ENCODE measurements around the gene POLA2. TPM values are rescaled to one million over a fixed set of nuclear protein-coding genes. Genes with fewer than 3 reads are reported as not detected.

The POLA2 gene
- polyA plus RNA-seq, 10 donors = 28.6 to 45.5 (median 34.7) TPM

DNA sequence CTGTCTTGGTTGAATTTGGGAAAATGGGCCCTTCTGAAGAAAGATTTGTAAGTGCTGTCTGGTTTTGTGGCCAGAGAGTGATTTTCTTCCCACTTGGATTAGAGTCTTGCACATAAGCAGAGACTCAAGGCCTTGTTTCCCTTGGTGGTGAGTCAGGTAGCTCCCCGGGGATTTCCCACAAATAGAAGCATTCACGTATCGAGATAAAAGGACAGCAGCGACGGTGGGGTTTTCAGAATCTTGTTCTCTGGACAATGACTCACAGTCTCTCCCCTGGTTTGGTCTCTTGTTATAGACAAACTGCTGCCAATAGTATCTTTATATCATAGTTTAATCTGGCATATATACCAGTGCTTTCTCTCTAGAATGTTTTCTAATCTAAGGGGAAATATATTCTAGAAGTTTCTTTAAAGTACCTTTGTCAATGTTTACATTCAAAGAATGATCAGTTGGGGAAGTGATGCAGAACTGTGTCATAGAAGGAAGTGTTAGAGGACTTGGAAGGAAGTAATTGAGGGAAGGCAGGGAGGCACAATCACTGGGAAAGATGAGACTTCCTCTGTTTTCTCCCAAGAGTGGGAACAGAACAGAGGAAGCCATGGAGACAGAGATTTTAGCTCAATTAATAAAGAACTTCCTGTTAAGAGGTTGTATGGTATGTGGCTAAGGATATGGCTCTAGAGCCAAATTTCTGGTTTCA is 18.1 kb downstream of the POLA2 start:
- peak in 1 of 3 donors; percentile 87 for DNase-seq

DNA sequence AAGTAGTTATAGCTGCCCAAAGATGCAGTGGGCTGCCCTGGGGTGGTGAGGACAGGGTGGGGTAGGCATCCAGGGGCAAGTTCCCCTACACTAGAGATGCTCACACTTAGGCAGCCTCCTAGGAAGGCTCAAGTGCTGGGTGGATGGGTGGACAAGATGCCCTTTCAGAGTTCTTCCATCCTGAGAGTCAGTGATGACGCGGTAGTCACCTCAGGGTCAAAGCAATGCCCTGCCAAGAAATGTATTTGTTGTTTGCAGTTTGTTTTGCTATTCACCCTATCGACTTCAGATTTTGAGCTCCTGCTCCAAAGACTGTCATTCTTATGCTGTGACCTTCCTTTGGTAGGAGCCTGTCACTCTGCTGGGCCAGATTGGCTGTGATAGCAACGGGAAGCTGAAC is 18.9 kb downstream of the POLA2 start:
- DNase-seq = no peak

DNA sequence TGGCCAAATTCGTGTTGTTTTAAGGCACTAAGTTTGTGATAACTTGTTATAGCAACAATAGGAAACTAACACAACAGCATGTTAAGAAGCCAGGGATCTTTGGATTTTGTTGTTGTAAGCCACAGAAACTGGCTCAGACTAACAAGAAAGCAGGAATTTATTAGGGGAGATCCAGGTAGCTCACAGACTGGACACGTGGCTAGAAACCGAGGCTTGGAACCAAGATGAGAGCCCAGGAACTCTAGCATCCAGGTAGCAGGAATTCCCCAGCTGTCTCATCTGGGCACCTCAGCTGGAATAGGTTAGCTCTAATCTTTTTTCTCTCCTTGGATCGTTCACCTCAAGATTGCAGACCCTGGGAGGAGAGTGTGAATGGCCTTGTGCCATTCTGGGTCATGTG is 24.9 kb downstream of the POLA2 start:
- DNase-seq = no peak

DNA sequence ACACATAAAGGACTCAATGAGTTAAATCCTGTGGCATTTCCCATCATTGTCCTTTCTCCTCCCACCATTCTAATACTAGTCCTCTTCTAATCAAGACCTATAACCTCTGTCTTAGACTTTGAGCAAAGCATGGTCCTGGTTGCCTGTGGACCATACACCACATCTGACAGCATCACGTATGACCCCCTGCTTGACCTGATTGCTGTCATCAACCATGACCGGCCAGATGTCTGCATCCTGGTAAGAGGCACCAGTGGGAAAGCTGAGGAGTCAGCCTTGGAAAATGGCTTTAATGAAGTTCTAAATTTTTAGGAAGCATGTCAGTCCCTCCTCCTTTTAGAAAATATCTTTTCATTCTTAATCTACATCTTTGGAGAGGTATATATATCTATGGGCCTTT is 25.8 kb downstream of the POLA2 start:
- DNase-seq = no peak

DNA sequence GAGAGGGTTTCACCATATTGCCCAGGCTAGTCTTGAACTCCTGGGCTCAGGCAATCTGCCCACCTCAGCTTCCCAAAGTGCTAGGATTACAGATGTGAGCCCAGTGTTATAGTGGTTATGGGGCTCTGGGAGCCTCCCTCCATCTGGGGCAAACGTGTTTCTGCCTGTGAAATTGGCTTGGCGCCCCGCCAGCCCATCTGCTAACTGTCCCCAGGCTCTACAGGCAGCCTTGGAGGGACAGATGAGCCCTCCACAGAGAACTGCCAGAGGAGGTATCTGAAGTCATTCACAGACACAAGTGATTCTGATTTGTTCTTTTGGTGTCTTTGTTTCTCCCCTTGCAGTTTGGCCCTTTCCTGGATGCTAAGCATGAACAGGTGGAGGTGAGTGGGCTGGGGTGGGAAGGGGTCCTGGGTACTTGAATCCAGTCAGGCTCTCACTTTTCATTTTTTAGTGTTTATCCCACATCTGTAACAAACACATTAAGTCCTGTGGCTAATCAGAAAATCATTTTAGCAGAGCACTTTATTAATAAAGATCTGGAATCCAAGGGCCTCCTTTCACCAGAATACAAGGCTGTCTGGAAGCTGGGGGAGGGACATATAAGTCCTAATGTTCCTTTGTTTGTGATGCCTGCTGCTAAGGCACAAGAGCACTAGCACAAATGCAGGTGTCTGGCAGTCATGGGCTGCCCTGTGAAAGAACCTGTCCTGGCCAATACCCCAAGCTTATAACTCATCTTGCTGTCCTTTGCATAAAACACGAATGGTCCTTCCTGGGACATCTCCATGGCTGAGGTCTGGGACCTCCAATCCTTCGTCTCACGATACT is 27.2 kb downstream of the POLA2 start:
- peak in 2 of 3 donors; percentile 62 to 83 for DNase-seq

DNA sequence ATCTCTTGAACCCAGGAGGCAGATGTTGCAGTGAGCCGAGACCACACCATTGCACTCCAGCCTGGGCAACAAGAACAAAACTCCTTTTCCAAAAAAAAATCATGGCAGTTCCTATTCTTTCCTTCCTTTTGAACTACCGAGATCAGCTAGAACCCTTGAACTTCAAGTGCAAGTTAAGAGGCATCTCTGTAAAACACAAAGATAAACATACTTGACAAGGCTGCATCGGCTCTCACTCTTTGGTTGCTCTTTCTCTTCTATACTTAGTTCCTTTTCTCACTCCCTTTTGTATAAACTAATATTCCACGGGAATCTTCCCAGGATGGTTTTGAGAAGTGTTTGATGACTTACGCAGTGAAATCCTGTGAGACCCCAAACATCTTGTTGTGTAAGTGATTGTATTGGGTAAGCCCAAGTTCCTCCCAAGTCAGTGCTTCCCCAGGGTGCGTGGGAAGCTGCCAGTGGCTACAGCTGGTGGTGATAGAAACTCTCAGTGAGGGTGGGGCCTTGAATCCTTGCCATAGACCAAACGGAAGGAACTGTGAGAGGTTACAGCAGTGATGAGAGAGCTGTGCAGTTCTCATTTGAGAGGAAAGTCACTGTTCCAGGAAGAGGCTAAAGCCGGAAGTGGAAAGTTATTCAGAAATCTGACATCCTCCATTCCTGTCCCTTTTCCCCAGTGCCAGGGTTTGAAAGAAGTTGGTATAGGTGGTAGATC is 28.8 kb downstream of the POLA2 start:
- DNase-seq = peak; percentile 92 to 98 (median 95)

DNA sequence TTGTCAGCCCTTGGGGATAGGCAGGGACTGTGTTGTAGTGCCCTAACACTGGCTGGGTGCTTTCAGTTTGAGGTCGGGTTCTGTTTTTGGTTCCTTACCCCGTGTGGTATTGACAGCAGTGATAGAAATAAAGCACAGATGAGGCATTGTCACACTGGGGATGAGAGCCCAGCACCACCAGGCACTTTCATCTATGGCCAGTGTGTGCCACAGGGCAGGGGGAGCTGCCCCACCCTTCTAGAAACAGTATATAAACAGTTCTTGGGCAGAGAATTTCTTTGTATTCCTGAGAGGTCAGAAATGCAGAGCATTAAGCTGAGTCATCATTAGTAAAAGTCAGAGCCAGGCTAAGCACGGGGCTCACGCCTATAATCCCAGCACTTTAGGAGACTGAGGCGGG is 29.9 kb downstream of the POLA2 start:
- DNase-seq = no peak

DNA sequence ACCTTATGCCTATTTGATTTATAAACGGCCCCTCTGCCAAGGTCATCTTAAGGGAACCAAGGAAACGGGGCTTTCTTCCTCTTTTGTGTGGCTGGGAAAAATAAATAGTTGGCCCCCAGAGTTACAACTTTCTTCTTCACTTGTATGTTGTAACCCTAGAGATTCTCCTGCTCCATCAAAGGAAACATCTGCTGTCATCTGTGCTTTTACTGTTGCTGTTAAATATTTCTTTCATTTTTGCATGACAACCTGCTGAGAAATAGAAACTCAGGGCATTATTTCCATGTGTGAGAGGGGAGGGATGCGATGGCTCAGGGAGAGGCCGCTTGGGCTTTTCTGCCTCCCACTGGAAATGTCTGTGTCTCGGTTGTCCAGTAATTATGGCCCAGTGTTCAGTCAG is 31.1 kb downstream of the POLA2 start:
- no peak for DNase-seq

DNA sequence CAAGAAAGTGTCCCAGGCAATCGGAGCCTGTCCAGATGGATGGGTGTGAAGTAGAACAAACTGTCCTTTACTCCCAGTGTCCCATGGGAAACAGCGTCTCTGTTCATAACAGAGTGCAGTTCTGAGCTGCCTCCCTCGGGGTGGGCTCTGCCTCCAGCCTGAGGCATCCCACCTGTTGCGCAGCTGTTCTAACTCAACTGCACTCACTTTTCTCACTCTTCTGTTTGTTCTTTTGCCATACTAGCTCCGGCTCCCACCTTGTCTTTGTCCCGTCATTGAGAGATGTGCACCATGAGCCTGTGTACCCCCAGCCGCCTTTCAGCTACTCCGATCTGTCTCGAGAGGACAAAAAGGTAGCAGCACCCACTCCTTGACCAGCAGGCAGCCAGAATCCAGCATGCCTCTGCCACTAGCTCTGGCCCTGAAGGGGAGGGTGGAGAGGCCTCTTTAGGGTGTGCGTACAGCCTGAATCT is 32.2 kb downstream of the POLA2 start:
- DNase-seq = peak; percentile 56 to 75 (median 59)

DNA sequence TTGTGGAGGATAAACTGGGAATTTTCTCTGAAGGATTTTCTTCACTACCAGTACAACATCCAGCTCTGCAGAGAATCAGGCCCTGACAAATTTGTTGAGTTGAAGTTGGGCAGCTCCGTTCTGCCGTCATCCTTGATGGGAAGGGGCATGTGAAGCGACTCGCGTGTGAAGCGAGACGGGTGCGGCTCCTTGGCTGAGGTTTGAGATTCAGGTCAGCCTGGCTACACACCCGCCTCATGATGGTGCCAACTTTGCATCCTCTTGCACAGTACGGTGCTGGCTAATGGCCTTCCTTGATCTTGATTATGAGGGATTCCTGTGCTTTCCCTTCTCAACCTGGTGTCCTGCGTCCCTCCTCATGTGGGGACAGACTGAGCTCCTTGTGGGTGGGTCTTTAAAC is 33.2 kb downstream of the POLA2 start:
- DNase-seq = no peak

DNA sequence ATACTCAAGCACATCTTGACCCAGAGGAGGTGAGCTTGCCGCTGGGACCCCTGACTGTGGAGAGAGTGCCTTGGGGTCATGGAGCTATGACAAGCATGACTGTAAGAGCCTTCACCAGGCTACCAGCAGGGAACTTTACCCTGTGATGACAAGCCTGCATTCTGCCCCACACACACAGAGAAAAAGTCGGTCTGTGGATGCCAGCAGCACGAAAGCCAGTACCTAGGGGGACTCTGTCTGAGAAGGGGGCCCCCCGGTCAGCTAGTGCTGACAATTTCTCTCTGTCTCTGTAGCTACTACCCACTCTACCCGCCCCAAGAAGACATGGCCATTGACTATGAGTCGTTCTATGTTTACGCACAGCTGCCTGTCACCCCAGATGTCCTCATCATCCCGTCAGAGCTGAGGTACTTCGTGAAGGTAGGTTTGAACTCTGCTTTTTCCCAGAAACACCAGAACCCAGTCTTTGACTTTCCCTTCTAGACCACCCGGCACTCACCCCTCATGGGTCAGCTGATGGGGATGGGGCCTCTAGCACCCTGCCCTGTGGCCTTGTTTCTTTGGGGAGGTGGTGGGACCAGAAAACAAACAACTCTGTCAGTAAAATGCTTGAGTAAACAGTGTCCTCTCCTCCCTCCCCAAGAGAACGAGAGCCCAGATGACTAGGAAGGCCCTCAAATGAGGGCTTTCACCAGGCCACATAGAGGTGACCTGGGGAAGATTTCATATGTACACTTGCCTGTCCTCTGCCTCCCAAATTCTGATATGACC is 34.0 kb downstream of the POLA2 start:
- DNase-seq = no peak

DNA sequence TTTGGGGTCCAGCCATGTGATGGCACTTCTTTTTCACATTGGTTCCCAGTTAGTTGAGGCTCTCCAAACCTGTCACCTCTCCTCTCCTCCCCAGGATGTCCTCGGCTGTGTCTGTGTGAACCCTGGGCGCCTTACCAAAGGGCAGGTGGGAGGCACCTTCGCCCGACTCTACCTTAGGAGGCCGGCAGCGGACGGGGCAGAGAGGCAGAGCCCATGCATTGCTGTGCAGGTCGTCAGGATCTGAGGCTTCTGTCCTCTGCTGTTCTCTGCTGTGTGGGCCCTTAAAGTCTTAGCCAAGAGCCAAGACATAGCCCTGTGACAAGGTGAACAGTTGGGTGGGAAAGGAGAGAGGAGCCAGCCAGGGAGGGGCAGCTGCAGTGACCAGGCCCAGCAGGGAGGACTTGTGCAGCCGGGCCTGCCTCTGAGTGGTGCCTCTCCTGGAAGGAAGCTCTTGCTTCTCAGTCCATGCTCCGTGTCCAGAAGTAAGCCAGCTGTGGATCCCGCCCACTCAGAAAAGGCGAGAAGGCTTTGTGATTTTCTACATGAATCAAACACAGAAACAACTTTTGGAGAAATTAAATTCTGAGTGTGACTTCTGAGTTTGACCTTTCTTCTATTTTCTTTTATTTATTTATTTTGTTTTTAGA is 35.4 kb downstream of the POLA2 start:
- DNase-seq = peak in 1 of 3 donors; percentile 57

DNA sequence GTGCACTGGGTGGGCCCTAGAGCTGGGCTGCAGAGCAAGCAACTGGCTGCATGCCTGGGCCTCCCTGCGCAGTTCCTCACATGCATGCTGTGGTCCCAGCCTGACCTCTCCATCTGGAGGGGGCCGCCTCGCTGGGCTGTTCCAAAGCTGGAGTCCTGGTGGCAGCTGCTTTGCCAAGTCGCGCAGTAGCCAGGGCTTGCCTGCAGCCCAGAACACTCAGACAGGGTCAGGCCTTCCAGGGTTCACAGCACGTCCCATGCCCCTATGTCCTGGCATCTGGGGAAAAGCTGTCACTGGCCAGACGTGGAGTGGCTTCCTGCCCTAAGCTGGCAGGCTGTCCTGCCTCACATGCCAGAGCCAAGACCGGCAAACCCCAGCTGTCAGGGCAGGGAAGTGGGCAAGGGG is 36.4 kb downstream of the POLA2 start:
- DNase-seq = peak; percentile 84 to 96 (median 89)

DNA sequence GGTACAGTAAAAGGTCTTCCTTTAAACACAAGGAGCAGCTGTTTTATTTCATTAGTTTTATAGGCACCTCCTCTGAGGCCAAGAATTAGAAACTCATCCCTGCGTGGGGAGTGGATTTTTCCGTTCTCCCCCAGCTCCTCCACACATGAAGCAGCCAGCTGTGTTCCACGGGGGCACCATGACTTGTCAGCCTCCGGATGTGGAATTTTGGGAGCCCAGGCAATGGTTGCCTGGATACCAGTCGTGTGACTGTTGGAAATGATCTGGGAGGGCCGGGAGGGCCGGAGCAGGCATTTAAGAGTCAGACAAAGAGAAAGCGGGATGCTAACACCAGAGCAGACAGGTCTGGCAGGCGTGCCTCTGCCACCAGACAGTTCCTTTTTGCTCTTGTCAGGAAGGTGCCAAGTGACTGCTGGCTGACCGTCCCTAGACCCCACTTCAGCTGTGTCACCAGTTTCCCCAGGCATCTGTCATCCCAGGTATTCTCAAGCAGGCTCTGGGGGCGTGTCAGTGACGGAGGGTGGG is 37.0 kb downstream of the POLA2 start:
- DNase-seq = peak in 2 of 3 donors; percentile 80 to 91

DNA sequence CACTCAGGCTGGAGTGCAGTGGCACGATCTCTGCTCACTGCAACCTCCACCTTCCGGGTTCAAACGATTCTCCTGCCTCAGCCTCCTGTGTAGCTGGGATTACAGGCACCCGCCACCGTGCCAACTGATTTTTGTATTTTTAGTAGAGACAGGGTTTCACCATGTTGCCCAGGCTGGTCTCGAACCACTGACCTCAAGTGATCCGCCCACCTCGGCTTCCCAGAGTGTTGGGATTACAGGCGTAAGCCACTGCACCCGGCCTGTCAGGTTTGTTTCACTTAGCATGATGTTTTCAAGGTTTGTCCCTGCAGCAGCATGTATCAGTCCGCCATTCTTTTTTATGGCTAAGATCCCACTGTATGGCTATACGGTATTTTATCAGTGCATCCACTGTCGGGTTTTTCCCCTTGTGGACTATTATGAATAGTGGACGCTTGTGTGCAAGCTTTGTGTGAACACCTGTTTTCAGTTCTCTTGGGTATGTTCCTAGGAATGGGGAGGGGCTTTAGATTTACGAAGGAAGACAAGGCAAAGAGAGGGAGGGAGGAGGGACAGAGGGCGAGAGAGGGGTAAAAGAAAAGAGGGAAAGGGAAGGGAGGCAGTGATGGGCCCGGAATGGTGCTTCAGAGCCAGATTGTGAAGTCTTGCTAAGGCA is 39.0 kb downstream of the POLA2 start:
- DNase-seq = peak in 1 of 3 donors; percentile 48

DNA sequence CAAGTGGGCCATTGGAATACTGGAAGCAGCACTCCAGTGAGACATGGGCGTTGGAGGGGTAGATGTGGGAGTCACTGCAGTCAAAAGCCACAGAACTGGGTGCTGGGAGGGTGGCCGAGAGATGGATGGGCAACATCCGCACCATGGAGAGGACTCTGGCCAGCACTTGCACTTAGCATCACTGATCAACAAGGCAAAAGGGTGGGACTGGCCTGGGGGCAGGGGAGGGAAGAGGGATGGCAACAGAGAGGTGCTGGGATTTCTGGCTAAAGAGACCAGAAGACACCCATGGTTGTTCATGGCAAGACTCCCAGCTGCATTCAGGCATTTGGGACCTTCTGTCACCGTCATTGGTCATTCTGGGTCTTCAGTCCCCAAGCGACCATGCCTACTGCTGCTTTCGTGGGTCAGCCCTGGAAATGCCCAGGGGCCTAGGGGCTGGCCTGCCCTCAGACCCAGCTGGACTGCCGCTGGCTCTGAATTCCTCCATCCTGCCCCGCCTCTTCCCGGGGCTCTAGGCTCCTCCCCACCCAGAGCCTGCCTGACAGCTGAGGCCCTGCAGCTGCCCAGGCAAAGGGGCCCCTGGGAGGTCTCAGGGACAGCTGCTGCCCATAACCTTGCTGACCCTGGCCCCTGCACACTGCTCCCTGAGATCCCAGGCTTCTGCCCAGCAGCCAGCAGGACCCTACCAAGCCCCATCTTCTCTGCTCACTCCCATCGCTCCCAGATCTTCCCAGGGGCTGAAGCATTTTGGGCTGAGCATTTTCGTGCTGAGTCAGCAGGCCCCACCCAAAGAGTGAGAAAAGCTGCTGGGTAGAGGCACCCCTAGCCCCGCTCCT is 39.9 kb downstream of the POLA2 start:
- DNase-seq = peak; percentile 68 to 91 (median 79)

DNA sequence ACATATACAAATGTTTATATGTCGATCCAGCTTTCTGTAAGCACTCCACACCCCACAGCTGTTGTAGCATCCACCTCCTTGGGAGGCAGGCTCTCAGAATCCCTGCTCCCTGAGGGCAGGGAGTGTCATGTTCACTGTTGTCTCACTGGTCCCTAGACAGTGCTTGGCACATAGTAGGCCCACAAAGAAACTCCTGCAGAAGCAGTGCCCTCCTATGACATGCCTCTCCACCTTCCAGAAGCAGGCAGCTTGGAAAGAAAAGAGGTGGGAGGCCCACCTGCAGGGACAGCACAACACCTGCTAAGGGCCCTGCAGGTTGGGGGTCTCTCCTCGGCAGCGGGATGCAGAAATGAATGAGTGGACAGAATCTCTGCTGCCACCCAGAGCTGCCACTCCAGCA is 41.8 kb downstream of the POLA2 start:
- DNase-seq = no peak

DNA sequence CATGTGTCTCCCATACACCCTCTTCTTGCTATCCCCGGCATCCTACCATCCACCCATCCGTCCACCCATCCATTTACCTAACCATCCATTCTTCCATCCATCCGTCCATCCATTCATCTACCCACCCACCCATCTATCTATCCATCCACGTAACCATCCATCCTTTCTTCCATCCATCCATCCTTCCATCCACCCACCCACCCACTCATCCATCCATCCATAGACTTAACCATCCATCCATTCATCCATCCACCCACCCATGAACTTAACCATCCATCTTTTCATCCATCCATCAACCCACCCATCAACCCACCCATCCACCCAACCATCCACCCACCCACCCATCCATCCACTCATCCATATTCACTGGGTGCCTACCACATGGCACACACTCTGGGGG is 42.3 kb downstream of the POLA2 start:
- DNase-seq = no peak

DNA sequence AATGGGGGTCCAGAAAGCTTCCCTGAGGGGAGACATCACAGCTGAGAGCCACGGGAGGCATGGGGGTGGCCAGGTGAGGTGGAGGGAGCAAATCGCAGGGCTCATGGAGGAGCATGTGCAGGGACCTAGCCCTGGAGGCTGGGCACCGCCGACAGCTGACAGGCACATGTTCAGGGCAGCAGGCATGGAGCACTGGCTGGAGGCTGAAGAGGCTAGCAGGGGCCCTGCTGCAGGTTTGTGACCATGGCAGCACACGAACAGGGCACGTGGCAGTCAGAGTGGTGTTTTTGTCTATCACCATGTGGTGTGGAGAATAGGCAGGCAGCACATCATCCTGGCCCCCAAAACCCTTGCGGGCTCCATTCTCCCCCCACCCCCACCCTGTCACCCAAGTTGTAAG is 42.9 kb downstream of the POLA2 start:
- no peak for DNase-seq

Measured in muscle of back (tissue), 11 donors.